Measurements from ENCODE around the gene FAM107B.

- TF ChIP-seq POLR2A (IDR thresholded peaks at IDR 0.05; ENCODE audit: low read depth, low read length) (no peak), MYC (IDR thresholded peaks at IDR 0.05; ENCODE audit: low read depth, low read length) (no peak), CTCF (IDR thresholded peaks at IDR 0.05; ENCODE audit: extremely low read depth in 1 of 2, insufficient read depth in 1 of 2, low read depth in 1 of 2, low read length in 2 of 2) (no peak), EZH2 (IDR thresholded peaks at IDR 0.05; ENCODE audit: borderline replicate concordance, low read depth, low read length, severe bottlenecking) (no peak), POLR2AphosphoS5 (IDR thresholded peaks at IDR 0.05; ENCODE audit: insufficient read depth, low read depth, low read length) (no peak), FOS (IDR thresholded peaks at IDR 0.05; ENCODE audit: borderline replicate concordance, insufficient read depth, low read length) (no peak)
These were observed 158.2 kb downstream of the FAM107B start for GRCh38 chr10:14616465-14616864.

Measured in endothelial cell of umbilical vein (primary cell).